Right ventricle myocardium superior (tissue), 1 donor: ENCODE data around the gene OTOL1. TPM values are rescaled to one million over a fixed set of nuclear protein-coding genes. Genes with fewer than 3 reads are reported as not detected.
A peak's percentile ranks its signal among the peaks of the same experiment; 100 is the strongest.
"Not testable (repeated sequence)": the region's sequence is repeated elsewhere in the genome, so short reads cannot be mapped to it uniquely, and the experiment has no call there.

ENCODE experiments used
- ATAC-seq: fragments of 200-7000 bp; cut with Tn5 transposase; one replicate; pipeline ENCODE4 v1.9.1; 2020; ENCODE audit warnings: mild to moderate bottlenecking; ENCODE audit not compliant: poor library complexity
- DNase-seq: peaks from one replicate; pipeline ENCODE4 v3.0.0-alpha.2; 2020
- intact Hi-C: fragments of 100-400 bp; cut with DNase I; formaldehyde crosslinking; loops from one replicate; pipeline ENCODE4 v1.11.2; 2022
- long read RNA-seq: library from polyadenylated mRNA; unstranded; transcript quantifications from one replicate; pipeline ENCODE4 v2.0.0, GENCODE V29; 2021
- total RNA-seq: library from RNA; stranded (reverse); fragmentation: NEBNext Ultra II Directional; extraction: Animal tissue kit (Norgen Biotek cat#: 25700); gene quantifications from one replicate; pipeline ENCODE4 v1.2.1, GENCODE V29; 2021
- donor health status: DM: no; HTN: yes; CAD: no; lungs with severe emphysema.

The OTOL1 gene
- not detected for total RNA-seq
- long read RNA-seq, result 0 reads

DNA sequence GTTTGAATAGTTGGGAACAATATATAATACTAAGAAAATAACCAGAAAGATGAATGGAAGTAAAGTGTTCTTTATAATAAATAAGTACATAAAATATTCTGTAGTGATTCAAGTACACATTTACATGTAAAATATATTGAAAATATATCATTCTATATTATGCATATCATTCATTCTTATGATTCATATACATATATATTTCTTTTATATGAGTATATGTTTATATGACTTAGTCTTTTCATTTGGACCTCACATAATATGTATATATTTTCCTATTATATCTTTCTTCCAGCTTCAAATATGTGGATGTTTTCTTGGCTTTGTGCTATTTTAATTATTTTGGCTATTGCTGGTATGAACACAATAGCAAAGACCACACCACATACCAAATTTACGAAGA is at the start of gene OTOL1:
TSS of gene OTOL1 (plus strand) at position 301 of the 400 bp plus-strand sequence. CDS start at position 301, 0 bp downstream.
- intact Hi-C loops, result no loop called here
- DNase-seq, result no peak
- no peak for ATAC-seq

DNA sequence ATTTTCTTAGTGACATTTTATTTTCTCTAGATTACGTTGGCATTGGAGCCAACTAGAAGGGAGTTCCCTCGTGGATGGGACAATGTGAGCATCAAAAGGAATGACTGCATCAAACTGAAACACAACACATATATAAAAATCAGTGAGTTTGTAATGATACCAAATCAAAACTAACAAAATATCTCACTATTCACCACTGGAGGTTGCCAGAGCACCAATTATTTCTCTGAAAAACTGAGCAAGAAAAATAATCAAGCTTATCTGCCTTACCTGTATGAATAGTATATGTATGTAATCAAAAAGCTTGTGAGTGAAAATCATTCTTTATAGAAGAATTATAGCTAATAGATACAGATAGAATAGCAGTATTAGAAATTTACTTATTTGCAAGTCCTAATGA is 46.8 kb upstream of the OTOL1 start:
- no peak for ATAC-seq
- intact Hi-C loops, result no loop called here
- DNase-seq, result no peak

DNA sequence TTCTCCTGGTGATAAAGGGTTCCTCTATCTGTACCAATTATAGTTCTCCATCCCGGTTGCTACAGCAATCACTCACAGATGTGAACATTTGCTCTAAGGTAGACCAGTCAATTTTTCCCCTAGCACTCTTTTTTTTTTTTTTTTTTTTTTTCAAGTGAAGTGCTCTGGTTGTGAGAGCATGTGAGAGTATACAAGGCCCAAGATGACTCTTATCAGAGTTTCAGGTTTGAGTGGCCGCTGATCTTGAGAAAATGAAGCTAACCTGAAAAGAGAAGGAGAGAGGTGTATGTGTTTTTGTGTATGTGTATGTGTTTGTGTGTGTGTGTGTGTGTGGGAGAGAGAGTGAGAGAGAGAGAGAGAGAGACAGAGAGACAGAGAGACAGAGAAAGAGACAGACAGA is 44.4 kb upstream of the OTOL1 start:
- DNase-seq (no peak), ATAC-seq (no peak)
- intact Hi-C loops, result no loop called here

DNA sequence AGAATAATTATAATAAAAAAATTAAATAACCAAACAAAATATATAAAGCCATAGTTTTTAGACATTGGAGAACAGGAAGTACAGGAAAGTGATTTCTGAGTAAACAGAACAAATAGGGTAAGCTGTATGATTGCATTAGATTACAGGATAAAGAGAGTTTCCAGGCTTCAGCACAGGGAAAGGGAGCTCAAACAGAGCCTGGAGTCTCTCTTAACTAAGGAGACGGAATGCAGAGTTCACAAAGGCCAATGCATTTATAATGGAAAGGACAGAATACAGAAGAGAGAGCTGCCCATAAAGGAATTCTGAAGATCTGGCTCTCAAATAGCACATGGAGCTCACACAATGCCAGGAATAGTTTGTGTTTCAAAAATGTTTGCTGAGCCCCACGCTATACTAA is 42.0 kb upstream of the OTOL1 start:
- intact Hi-C loops, result no loop called here
- no peak for ATAC-seq
- no peak for DNase-seq

DNA sequence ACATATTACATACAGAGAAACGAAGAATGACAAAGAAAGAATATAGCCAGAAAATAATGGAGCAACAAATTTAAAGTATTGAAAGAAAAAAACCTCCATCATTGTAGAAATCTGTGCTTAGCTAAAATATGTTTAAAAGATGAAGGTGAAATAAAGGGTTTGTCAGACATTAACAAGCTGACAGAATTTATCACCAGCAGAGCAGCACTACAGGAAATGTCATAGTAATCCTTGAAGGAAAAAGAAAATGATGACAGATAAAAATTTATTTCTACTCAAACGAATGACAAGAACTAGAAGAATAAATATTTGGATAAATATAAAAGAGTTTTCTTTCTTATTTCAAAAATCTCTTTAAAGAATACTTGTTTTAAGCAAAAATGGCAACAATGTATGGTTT is 40.6 kb upstream of the OTOL1 start:
- ATAC-seq (no peak), DNase-seq (no peak)
- intact Hi-C loops, result no loop called here

DNA sequence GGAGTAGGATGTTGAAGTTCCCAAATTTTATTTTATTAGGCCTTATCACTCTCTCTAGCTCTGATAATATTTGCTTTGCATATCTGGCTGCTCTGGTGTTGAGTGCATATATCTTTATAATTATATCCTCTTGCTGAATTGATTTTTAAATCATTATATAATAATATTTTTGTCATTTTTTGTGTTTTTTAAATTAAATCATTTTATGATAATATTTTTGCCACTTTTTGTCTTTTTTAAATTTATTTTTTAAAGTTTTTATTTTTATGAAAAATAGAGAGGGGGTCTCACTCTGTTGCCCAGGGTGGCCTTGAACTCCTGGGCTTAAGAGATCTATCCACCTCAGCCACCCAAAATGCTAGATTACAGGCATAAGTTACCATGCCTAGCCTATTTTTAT is 34.5 kb upstream of the OTOL1 start:
- DNase-seq (no peak), ATAC-seq (no peak)
- intact Hi-C loops, result no loop called here

DNA sequence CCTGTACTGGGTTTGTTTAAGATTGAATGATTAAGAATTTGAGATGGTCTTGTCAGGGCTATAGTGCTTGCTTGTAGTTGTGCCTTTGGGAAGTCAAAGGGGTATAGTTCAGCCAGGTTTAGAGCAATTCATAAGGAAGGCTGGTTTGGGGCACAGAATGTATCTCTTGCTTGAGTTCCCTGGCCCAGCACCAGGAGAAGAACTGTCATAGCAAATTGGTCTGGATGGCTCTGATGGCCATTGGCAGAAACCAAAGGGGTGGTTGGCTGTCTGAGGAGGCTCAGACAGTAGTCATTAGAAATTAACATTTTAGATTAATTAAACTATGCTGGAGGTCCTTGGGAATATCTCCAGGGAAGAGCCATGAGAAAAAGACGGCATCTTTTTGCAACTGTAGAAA is 25.4 kb upstream of the OTOL1 start:
- DNase-seq (no peak), ATAC-seq (no peak)
- intact Hi-C loops, result no loop called here

DNA sequence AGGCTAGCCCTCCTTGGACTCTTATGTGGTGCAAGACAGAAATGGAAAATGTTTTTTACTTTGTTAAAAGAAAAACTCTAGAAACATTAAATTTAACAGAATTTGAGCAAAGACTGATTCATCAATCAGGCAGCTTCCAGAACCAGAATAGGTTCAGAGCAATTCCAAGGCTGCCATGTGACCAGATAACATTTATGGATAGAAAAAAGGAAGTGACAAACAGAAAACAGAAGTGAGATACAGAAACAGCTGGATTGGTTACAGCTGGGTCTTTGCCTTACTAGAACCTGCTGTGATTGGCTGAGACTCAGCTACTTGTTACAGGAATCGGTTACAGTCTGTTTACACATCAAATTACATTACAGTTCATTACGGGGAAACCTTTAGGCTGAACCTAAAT is 22.5 kb upstream of the OTOL1 start:
- ATAC-seq (no peak), DNase-seq (no peak)
- intact Hi-C loops, result no loop called here

DNA sequence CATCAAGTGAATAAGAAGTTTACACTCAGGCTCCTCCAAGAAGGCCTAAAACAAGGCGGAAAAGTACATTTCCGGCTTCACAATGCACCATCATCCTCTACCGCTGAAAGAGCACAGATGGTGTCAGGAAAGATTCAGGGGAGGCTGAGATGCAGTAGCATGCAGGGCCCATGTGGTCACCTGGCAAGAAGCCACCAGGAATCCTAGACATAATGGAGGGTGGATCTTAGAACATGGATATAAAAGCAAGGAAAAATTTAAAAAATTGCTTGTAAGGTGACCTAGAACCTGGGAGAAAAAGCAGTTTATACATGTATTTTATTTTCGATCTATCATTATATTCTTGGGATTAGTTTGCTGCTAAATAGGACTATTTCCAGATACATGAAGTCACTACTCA is 21.9 kb upstream of the OTOL1 start:
- ATAC-seq (no peak), DNase-seq (no peak)
- intact Hi-C loops, result no loop called here

DNA sequence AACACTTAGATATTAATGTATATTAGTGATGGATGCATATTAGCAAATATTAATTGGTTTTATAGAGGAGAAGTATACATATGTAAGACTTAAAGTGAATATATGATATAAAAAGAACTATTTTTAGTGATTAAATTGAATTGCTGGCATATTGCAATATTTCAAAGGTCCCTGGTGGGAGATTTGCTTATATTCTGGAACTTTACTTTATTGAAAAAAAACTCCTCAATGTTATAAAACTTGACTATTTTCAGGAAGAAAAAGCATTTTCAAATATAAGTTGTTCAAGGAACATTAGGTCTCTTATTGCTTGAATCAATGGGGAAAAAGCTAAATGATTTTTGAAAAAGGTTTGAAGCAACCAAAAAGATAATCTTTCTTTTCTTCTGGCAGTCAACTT is 21.4 kb upstream of the OTOL1 start:
- intact Hi-C loops, result no loop called here
- DNase-seq (no peak), ATAC-seq (no peak)

DNA sequence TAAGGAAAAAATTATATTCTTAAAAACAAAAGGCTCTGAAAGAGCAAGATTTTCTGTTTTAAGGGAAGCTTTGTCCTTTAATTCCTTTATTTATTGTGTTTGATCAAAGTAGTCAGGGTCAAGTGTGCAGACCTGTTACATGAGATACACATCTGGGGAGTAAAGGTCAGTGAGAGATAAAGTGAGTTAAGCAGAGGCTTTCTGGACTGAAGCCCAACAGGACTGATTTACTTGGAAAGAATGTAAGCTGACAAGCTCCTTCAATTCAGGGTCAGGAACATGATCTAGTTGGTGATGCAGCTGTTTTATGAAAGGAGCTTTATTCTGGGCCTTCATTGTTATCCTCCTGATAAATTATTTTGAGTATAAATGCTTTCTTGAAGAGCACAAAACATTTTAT is 20.7 kb upstream of the OTOL1 start:
- intact Hi-C loops, result no loop called here
- ATAC-seq (no peak), DNase-seq (no peak)

DNA sequence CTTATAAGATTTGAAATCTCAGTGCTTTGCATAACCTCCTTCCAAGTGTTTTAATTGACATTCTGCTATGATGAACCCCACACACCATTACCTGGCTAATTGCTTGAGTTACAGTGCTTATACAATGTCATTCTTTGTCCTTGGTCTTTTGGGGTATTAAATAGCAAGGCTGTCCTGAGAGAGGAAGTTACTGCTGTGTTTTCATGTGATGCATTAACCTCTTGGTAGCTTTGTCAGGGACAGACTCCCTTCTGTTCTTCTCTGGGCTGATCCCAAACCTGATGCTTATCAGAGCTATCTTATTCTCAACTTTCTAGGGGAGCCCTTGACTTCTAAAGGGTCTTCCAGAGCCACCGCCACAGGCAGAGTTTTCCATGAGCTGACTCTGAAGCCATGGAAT is 12.4 kb upstream of the OTOL1 start:
- no peak for DNase-seq
- no peak for ATAC-seq
- intact Hi-C loops, result no loop called here

DNA sequence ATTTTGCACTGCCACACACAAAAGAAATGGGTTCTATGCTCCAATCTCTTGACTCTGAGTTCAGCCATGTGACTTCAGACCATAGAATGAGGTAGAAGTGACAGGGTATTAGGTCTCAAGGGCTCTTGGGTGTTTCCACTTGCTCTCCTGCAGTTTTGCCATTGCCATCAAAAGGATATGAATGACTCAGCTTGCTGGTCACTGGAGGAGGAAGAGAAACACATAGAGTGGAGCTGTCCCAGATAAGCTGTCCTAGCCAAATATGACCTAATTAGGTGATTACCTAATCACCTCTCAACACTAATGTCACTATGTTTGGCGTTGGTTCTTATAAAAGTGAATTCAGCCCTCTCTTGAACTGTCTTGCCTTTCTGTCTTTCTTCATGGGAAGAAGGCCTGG is 8.3 kb upstream of the OTOL1 start:
- intact Hi-C loops, DNase-seq: not testable (repeated sequence)
- peak; percentile 70 for ATAC-seq

DNA sequence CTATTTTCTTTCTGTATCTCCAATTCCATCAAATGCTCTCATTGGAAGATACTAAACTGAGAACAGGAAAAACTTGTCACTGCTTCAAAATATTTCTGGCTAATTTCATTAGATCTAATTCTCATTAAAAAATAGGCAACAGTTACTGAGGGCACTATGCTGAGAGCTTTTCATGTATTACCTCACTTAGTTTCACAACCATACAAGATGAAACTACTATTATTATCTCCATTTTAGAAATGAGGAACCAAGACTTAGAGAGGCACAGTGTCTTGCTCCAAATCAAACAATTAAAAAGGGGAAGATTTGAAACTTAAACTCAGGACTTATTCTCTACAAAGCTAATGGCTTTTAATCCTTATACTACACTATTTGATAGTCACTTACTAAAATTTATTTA is 7.2 kb upstream of the OTOL1 start:
- no peak for DNase-seq
- intact Hi-C loops, result no loop called here
- no peak for ATAC-seq

DNA sequence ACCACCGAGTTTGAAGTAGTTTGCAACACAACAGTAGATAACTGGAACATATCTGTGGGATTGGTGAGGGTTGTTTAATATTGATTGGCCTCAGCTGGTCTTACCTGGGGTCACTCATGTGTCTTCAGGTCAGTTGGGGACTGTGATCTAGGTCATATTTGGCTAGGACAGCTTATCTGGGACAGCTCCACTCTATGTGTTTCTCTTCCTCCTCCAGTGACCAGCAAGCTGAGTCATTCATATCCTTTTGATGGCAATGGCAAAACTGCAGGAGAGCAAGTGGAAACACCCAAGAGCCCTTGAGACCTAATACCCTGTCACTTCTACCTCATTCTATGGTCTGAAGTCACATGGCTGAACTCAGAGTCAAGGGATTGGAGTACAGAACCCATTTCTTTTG is 5.8 kb upstream of the OTOL1 start:
- intact Hi-C loops, DNase-seq: not testable (repeated sequence)
- peak; percentile 45 for ATAC-seq

DNA sequence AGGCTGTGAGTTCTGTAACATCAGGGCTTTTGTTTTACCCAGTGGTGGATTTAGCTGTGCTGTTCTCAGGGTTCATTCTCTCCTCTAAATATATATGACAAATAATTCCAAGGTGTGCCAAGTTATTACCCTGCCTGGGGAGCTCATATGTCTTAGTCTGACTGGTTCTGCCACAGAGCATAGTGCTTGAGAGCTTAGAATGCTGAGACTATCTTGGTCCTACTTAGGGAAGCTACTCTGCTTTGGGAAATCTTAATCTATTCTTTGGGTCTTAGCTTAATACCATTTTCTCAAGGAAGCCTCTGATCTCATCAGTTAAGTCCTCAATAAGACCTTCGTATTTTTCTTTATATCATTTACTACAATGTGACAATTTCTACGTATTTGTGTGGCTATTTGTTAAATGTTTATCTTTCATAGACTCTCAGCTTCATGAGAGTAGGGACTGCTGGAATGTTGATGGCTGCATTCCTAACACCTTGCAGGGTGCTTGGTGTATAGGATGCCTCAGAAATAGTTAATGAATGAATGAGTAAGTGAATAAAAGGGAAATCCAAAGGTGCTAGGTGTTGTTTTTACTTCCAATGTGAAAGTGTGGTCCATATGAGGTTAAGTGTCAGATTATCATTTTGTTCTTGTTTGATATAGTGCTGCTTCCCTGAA is 1.8 kb downstream of the OTOL1 start:
- DNase-seq (no peak), ATAC-seq (no peak)
- intact Hi-C loops, result no loop called here

DNA sequence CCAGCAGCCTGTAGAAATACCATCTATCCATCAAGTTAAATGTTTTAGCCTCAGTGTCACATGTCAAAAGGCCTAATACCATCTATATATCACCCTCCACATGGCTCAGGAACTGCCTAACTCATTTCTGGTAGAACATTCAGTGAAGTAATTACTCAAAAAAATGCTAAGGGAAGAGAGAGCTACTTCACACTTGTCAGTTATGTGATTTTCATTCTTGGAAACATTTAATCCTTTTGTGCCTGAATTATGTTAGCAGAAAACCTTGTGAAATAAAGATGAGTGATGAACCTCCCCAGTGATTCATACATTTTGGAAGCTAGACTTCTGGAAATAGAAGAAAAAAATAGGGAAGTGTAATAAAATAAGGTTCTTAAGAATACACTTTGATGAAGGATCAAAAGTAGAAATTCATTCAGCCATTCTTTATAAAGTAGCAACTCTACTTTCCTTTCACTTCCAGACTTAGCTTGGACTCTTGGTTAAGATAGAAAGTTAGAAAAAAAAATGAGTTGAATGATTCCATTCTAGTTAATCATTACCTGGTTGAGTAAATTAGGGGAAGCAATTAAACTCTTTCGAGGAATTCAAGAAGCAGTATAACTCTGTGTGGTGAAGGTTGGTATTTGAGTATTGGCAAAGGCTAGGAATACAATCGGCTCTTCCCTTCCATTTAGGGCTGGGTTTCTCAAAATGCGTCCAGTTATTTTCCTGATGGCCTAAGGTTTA is 3.6 kb downstream of the OTOL1 start:
- ATAC-seq (no peak), DNase-seq (no peak)
- intact Hi-C loops, result no loop called here

DNA sequence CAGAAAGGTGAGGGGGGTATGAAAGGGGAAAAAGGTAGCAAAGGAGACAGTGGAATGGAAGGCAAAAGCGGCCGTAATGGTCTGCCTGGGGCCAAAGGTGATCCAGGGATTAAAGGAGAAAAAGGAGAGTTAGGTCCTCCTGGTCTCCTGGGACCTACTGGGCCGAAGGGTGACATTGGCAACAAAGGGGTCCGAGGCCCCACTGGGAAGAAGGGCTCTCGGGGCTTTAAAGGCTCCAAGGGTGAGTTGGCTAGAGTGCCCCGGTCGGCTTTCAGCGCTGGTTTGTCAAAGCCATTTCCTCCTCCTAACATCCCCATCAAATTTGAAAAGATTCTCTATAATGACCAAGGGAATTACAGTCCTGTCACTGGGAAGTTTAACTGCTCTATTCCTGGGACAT is 6.7 kb downstream of the OTOL1 start:
- ATAC-seq (no peak), DNase-seq (no peak)
- intact Hi-C loops, result no loop called here

DNA sequence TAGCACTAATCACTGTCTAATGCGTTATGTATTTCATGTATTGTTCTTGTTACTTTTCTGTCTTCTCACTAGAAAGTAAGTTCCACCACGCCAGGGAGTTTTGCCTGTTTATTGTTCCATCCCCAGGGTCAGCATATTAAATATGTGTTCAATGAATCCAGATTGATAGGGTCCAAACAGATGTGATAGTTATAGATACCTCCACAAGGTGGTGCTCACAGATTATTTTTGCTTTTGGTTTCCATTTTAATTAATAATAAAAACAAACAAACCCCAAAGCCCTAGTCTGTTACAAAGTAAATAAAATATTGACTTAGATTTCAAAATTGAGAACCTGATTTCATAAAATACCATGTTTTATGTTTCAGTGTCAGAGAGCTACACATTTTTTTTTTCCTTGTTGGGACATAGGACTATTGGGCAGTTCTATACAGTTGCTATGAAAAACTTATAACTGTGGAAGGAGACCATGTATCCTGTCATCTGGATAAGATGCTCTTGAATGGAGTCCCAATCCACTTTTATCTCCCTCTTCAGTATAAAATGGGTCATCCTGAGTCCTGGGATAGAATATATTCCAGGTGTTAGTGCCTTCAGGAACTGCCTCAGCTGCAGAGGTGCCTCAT is 12.4 kb downstream of the OTOL1 start:
- no peak for ATAC-seq

DNA sequence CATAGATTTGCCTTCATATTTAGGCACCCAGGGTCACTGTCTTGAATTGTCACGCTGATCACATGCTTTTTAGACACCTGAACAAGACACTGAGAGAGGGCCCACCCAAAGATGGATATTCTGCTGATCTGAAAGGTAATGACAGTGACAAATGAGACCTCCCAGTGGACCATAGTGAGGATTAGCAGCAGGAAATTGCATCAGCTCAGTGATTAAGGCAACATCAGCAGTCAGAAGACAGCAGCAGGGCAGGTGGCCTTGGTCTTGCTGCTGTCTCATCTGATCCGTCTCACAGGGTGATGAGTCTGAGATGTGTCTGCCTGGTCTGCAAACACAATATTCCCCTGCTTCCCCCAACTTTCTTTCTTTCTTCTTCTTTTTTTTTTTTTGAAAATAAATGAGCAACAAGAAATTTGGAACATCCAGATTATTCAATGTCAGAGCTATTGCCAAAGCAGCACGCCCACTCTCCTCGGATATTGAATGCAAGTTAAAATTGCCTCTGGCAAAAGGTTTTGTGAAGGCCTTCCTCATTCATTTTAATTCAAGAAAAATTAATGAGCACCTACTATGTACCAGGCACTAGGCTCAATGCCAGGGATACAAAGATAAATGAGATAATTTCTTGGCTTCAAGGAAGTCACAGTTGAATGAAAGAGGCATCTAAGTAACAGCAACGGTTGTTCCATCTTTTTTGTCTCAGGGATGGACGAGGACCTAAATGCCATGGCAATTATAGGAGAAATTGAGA is 14.1 kb downstream of the OTOL1 start:
- intact Hi-C loops, result no loop called here

More for the DNA sequence above, 12.4 kb downstream of the OTOL1 start:
- intact Hi-C loops, result no loop called here
- no peak for DNase-seq

More for the DNA sequence above, 14.1 kb downstream of the OTOL1 start:
- ATAC-seq, result no peak
- DNase-seq, result no peak
